HCT116 (cell line): ENCODE measurements around the gene EDN2. TPM values are rescaled to one million over a fixed set of nuclear protein-coding genes. Genes with fewer than 3 reads are reported as not detected.

Experiments
- ATAC-seq: fragments of 200-7000 bp; cut with Tn5 transposase; 2 replicates; pipeline ENCODE4 v1.9.1; 2020; ENCODE audit warnings: mild to moderate bottlenecking, moderate library complexity
- BruUV-seq: library from RNA; stranded (reverse); fragments of 400-500 nt; replicated peaks from 2 replicates; lab custom pipeline; 2021; lab: Mats Ljungman, UMichigan
- CTCF ChIA-PET: fragments of 300-600 bp; sonication (Branson Sonifier 250); formaldehyde crosslinking; loops from one replicate; lab custom pipeline; 2021; ENCODE audit warnings: antibody characterized with exemption; lab: Charles Lee
- POLR2A ChIA-PET: fragments of 300-600, 350-600 bp; sonication (Branson Sonifier 250); formaldehyde crosslinking; loops from one replicate; lab custom pipeline; 2021; ENCODE audit warnings: antibody characterized with exemption; lab: Charles Lee
- RAD21 ChIA-PET, 2 experiments: fragments of 300-600 bp; sonication (Branson Sonifier 250); formaldehyde crosslinking; loops; one replicate each; lab custom pipeline; 2023; ENCODE audit warnings: low total read pairs in 2 of 2; ENCODE audit not compliant: uncharacterized antibody in 2 of 2, unreplicated experiment in 2 of 2, low non-redundant PET in 1 of 2; lab: Charles Lee
- DNase-seq: peaks from one replicate; pipeline ENCODE4 v3.0.0-alpha.2; 2010; ENCODE audit warnings: low read depth, low spot score
- H2AFZ ChIP-seq: fragments of 200-600 bp; shearing (Covaris generic), sonication (generic); 2 replicates; pipeline ENCODE4 v1.6.1; 2017; ENCODE audit warnings: low read depth, mixed run types, mixed read lengths, antibody characterized with exemption, low read length; ENCODE audit not compliant: poor library complexity, severe bottlenecking
- H3K27ac ChIP-seq: 2 replicates; pipeline ENCODE4 v1.5.1; 2012; ENCODE audit warnings: low read depth, low read length
- H3K27me3 ChIP-seq: fragments of 200-600 bp; sonication (generic); 2 replicates; pipeline ENCODE4 v1.6.1; 2016; ENCODE audit warnings: mixed run types, low read length, mixed read lengths; ENCODE audit not compliant: insufficient read depth
- H3K36me3 ChIP-seq, 2 experiments: fragments of 200-500 bp in 1 of 2; fragments of 200-600 bp in 1 of 2; sonication (Bioruptor generic) in 1 of 2; sonication (generic) in 1 of 2; 2 replicates each; pipeline versions ENCODE4 v1.5.1 to v1.6.1; 2014 to 2016; ENCODE audit warnings: low read length in 2 of 2, inconsistent platforms in 1 of 2, mixed read lengths in 1 of 2, mixed run types in 1 of 2; ENCODE audit not compliant: insufficient read depth in 2 of 2, control insufficient read depth in 1 of 2
- H3K4me1 ChIP-seq, 2 experiments: fragments of 200-600 bp in 1 of 2; sonication (generic) in 1 of 2; 2 replicates each; pipeline versions ENCODE4 v1.5.1 to v1.6.1; 2012 to 2017; ENCODE audit warnings: low read length in 2 of 2, inconsistent platforms in 1 of 2, mild to moderate bottlenecking in 1 of 2, mixed read lengths in 1 of 2, mixed run types in 1 of 2, moderate library complexity in 1 of 2; ENCODE audit not compliant: insufficient read depth in 2 of 2, control insufficient read depth in 1 of 2
- H3K4me2 ChIP-seq: fragments of 200-600 bp; sonication (generic); 2 replicates; pipeline ENCODE4 v1.6.1; 2017; ENCODE audit warnings: mixed run types, low read length, mixed read lengths
- H3K4me3 ChIP-seq, 2 experiments: fragments of 200-600 bp in 1 of 2; sonication (generic) in 1 of 2; replicated peaks in 1 of 2; 2 replicates each; pipeline ENCODE4 v1.5.1; 2011 to 2016; ENCODE audit warnings: low read length in 2 of 2, control low read depth in 1 of 2, low read depth in 1 of 2, mild to moderate bottlenecking in 1 of 2, mixed read lengths in 1 of 2, mixed run types in 1 of 2
- H3K79me2 ChIP-seq: fragments of 200-600 bp; sonication (generic); 2 replicates; pipeline ENCODE4 v1.6.1; 2017; ENCODE audit warnings: mild to moderate bottlenecking, mixed run types, low read length, moderate library complexity, mixed read lengths; ENCODE audit not compliant: insufficient read depth
- H3K9ac ChIP-seq: fragments of 200-600 bp; sonication (generic); 2 replicates; pipeline ENCODE4 v1.6.1; 2016; ENCODE audit warnings: low read length, mixed read lengths
- H3K9me2 ChIP-seq: fragments of 200-600 bp; sonication (generic), shearing (Covaris generic); 2 replicates; pipeline ENCODE4 v1.6.1; 2017; ENCODE audit warnings: mixed run types, mild to moderate bottlenecking, moderate library complexity; ENCODE audit not compliant: insufficient read depth
- H3K9me3 ChIP-seq, 2 experiments: fragments of 200-500 bp in 1 of 2; fragments of 200-600 bp in 1 of 2; sonication (Bioruptor generic) in 1 of 2; sonication (generic) in 1 of 2; 2 replicates each; pipeline ENCODE4 v1.6.1; 2014 to 2017; ENCODE audit warnings: low read length in 2 of 2, mixed read lengths in 2 of 2, inconsistent platforms in 1 of 2, low read depth in 1 of 2, mild to moderate bottlenecking in 1 of 2, mixed run types in 1 of 2, moderate library complexity in 1 of 2; ENCODE audit not compliant: control insufficient read depth in 1 of 2, insufficient read depth in 1 of 2
- H4K20me1 ChIP-seq: fragments of 200-600 bp; sonication (generic), shearing (Covaris generic); 2 replicates; pipeline ENCODE4 v1.6.1; 2017; ENCODE audit warnings: mixed run types, mild to moderate bottlenecking, moderate library complexity; ENCODE audit not compliant: insufficient read depth
- CBX3 ChIP-seq: IDR thresholded peaks from 2 replicates; pipeline ENCODE4 v1.6.1; 2012; ENCODE audit warnings: low read depth
- ELF1 ChIP-seq: IDR thresholded peaks from 2 replicates; pipeline ENCODE4 v1.6.1; 2012; ENCODE audit warnings: low read depth, borderline replicate concordance
- EZH2 ChIP-seq: fragments of 200-600 bp; sonication (generic); IDR thresholded peaks from 2 replicates; pipeline ENCODE4 v1.6.1; 2017; ENCODE audit warnings: antibody characterized with exemption, mixed run types
- EZH2phosphoT487 ChIP-seq: fragments of 200-600 bp; IDR thresholded peaks from 2 replicates; pipeline ENCODE4 v1.6.1; 2018; ENCODE audit warnings: antibody characterized with exemption, borderline replicate concordance
- FOSL1 ChIP-seq: IDR thresholded peaks from 2 replicates; pipeline ENCODE4 v1.6.1; 2012; ENCODE audit warnings: low read depth
- JUND ChIP-seq: IDR thresholded peaks from 2 replicates; pipeline ENCODE4 v1.6.1; 2012
- POLR2A ChIP-seq: IDR thresholded peaks from 2 replicates; pipeline ENCODE4 v1.7.0; 2011; ENCODE audit warnings: borderline replicate concordance; ENCODE audit not compliant: insufficient read depth, insufficient read length; ENCODE audit errors: extremely low read depth
- SP1 ChIP-seq: IDR thresholded peaks from 2 replicates; pipeline ENCODE4 v1.6.1; 2012; ENCODE audit warnings: low read depth
- ZFX ChIP-seq: fragments of 450-650 bp; IDR thresholded peaks from 2 replicates; pipeline ENCODE4 v1.6.1; 2017
- ZNF274 ChIP-seq: fragments of 200-500 bp; sonication (Bioruptor generic); IDR thresholded peaks from 2 replicates; pipeline ENCODE4 v1.6.1; 2014; ENCODE audit warnings: mild to moderate bottlenecking, low read depth, low read length, inconsistent platforms
- intact Hi-C: fragments of 100-400 bp; cut with micrococcal nuclease; formaldehyde crosslinking; loops from 2 replicates; pipeline ENCODE4 v1.10.0; 2022
- total RNA-seq: library from RNA; stranded (reverse); gene quantifications from one replicate; pipeline ENCODE4 v1.2.1, GENCODE V29; 2021; ENCODE audit not compliant: unreplicated experiment
- TF ChIP-seq, protein P1 (sequence below): IDR thresholded peaks from 2 replicates; pipeline ENCODE4 v1.6.1; 2012; ENCODE audit warnings: low read depth
- TF ChIP-seq, protein P2 (sequence below), 3 experiments: fragments of 200-600 bp in 1 of 3; sonication (generic) in 1 of 3; IDR thresholded peaks in 2 of 3; conservative IDR thresholded peaks in 1 of 3; 2 replicates each; pipeline ENCODE4 v1.5.1; 2012 to 2017; ENCODE audit warnings: low read depth in 2 of 3, low read length in 2 of 3, antibody characterized with exemption in 1 of 3, borderline replicate concordance in 1 of 3, control low read depth in 1 of 3, mild to moderate bottlenecking in 1 of 3, mixed read lengths in 1 of 3, mixed run types in 1 of 3, moderate library complexity in 1 of 3; ENCODE audit not compliant: insufficient read depth in 1 of 3
- TF ChIP-seq, protein P3 (sequence below): IDR thresholded peaks from 2 replicates; pipeline ENCODE4 v1.6.1; 2012

EDN2 gene
- total RNA-seq, 1 experiment from 2014 or later = not detected

DNA sequence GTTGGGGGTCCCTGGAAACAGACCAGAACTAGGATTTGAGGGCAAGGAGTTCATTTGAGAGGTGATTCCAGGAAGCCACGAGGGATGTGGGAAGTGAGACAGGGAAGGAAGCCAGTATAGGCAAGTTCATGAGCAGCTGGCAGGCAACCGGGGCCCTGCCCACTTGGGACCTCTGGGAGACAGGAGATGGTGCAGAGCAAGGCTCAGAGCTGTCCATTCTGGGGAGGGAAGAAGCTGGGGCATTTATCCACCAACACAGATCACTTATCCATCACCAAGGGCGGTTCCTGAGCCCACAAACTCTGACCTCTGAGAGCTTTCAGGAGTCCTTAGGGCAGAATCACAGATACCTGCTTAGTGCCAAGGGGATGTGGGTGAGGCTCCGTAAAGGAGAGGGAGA is 16.8 kb downstream of the EDN2 start:
- H2AFZ ChIP-seq = no peak overlapping the region
- peaks cover 0 to 6% of the 10 kb centered on the region in 2 experiments; a peak in 3 of 4 replicates for H3K4me1 ChIP-seq
- no peaks in the 10 kb centered on the region for H3K79me2 ChIP-seq
- no peak overlapping the region for H3K9ac ChIP-seq
- intact Hi-C loops = no loop called here
- H4K20me1 ChIP-seq = no peaks in the 10 kb centered on the region
- no TSS peak for BruUV-seq
- POLR2A ChIA-PET = no interaction called here
- RAD21 ChIA-PET = no interaction called here
- no peak overlapping the region for H3K4me3 ChIP-seq
- no peak overlapping the region for H3K4me2 ChIP-seq
- no peak for ATAC-seq
- H3K9me3 ChIP-seq = no peaks in the 10 kb centered on the region
- H3K27ac ChIP-seq = no peak overlapping the region
- no peaks in the 10 kb centered on the region for H3K27me3 ChIP-seq
- CTCF ChIA-PET = interaction anchor here (1.3 kb wide), 1 partner anchor 25 kb away, joined by 3 read pairs; no protein-coding TSS in a partner anchor
- no peak for TF ChIP-seq CBX3
- no peak for TF ChIP-seq POLR2A
- TF ChIP-seq ZNF274 = no peak
- TF ChIP-seq ZFX = no peak
- no peaks in the 10 kb centered on the region for H3K9me2 ChIP-seq
- no peaks in the 10 kb centered on the region for H3K36me3 ChIP-seq
- no peak for DNase-seq

DNA sequence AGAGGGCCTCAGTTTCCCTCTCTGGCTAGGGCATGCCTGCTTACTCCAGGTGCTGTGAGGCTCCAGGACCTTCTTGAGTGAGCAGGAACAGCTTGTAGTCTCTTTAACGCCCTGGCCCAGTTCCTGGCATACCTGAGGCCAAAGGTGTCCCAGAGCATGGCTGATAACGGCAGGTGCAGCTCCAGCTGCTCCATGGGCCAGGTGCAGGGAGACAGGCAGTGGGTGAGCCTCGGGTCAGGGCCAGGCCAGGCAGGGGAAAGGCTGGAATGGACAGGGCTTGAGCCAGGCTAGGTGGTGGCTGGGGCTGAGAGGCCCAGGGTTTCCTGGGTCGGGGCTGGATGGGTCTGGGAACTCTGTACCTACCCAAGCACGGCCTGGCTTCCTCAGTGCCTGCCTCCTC is 18.3 kb downstream of the EDN2 start:
- ChIA-PET RAD21 (no interaction called here), POLR2A (no interaction called here), CTCF (no interaction called here)
- Histone ChIP-seq H3K27me3 (no peaks in the 10 kb centered on the region), H3K36me3 (no peaks in the 10 kb centered on the region), H3K9me3 (no peaks in the 10 kb centered on the region), H3K4me3 (no peak overlapping the region), H3K79me2 (no peaks in the 10 kb centered on the region), H3K4me1 (peaks cover 0 to 6% of the 10 kb centered on the region in 2 experiments; a peak in 3 of 4 replicates), H2AFZ (no peak overlapping the region), H4K20me1 (no peaks in the 10 kb centered on the region), H3K4me2 (no peak overlapping the region), H3K27ac (no peak overlapping the region), H3K9me2 (no peaks in the 10 kb centered on the region), H3K9ac (no peak overlapping the region)
- intact Hi-C loops = no loop called here
- DNase-seq (no peak), ATAC-seq (no peak)
- no TSS peak for BruUV-seq
- TF ChIP-seq EZH2 = no peak
- TF ChIP-seq, protein P1, sequence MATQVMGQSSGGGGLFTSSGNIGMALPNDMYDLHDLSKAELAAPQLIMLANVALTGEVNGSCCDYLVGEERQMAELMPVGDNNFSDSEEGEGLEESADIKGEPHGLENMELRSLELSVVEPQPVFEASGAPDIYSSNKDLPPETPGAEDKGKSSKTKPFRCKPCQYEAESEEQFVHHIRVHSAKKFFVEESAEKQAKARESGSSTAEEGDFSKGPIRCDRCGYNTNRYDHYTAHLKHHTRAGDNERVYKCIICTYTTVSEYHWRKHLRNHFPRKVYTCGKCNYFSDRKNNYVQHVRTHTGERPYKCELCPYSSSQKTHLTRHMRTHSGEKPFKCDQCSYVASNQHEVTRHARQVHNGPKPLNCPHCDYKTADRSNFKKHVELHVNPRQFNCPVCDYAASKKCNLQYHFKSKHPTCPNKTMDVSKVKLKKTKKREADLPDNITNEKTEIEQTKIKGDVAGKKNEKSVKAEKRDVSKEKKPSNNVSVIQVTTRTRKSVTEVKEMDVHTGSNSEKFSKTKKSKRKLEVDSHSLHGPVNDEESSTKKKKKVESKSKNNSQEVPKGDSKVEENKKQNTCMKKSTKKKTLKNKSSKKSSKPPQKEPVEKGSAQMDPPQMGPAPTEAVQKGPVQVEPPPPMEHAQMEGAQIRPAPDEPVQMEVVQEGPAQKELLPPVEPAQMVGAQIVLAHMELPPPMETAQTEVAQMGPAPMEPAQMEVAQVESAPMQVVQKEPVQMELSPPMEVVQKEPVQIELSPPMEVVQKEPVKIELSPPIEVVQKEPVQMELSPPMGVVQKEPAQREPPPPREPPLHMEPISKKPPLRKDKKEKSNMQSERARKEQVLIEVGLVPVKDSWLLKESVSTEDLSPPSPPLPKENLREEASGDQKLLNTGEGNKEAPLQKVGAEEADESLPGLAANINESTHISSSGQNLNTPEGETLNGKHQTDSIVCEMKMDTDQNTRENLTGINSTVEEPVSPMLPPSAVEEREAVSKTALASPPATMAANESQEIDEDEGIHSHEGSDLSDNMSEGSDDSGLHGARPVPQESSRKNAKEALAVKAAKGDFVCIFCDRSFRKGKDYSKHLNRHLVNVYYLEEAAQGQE = no peak
- TF ChIP-seq, protein P2, sequence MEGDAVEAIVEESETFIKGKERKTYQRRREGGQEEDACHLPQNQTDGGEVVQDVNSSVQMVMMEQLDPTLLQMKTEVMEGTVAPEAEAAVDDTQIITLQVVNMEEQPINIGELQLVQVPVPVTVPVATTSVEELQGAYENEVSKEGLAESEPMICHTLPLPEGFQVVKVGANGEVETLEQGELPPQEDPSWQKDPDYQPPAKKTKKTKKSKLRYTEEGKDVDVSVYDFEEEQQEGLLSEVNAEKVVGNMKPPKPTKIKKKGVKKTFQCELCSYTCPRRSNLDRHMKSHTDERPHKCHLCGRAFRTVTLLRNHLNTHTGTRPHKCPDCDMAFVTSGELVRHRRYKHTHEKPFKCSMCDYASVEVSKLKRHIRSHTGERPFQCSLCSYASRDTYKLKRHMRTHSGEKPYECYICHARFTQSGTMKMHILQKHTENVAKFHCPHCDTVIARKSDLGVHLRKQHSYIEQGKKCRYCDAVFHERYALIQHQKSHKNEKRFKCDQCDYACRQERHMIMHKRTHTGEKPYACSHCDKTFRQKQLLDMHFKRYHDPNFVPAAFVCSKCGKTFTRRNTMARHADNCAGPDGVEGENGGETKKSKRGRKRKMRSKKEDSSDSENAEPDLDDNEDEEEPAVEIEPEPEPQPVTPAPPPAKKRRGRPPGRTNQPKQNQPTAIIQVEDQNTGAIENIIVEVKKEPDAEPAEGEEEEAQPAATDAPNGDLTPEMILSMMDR (IDR thresholded peaks at IDR 0.05 in 2 of 3, conservative IDR thresholded peaks at IDR 0.05 in 1 of 3; ENCODE audit: borderline replicate concordance in 1 of 3, insufficient read depth in 1 of 3, low read depth in 2 of 3, low read length in 2 of 3) = no peak
- TF ChIP-seq JUND = no peak
- TF ChIP-seq ELF1 = no peak
- no peak for TF ChIP-seq SP1
- TF ChIP-seq, protein P3, sequence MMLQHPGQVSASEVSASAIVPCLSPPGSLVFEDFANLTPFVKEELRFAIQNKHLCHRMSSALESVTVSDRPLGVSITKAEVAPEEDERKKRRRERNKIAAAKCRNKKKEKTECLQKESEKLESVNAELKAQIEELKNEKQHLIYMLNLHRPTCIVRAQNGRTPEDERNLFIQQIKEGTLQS = no peak
- TF ChIP-seq FOSL1 = no peak
- no peak for TF ChIP-seq POLR2A
- no peak for TF ChIP-seq EZH2phosphoT487
- TF ChIP-seq ZNF274 = no peak
